PFSK-1 (cell line): ENCODE results near the gene PRICKLE3.

Source experiments
- FOXP2 ChIP-seq: optimal IDR thresholded peaks from 2 replicates; pipeline ENCODE3; 2011; ENCODE audit warnings: borderline replicate concordance, control low read depth, inconsistent platforms; ENCODE audit not compliant: insufficient read depth; ENCODE audit errors: extremely low read length, extremely low read depth
- POLR2AphosphoS5 ChIP-seq: IDR thresholded peaks from 2 replicates; pipeline ENCODE4 v1.6.1; 2012; ENCODE audit warnings: low read depth, mild to moderate bottlenecking, control low read depth, low read length, moderate library complexity
- SIN3A ChIP-seq: IDR thresholded peaks from 2 replicates; pipeline ENCODE4 v1.6.1; 2012; ENCODE audit warnings: mild to moderate bottlenecking, low read length, moderate library complexity, borderline replicate concordance; ENCODE audit not compliant: insufficient read depth
- TAF1 ChIP-seq: IDR thresholded peaks from 2 replicates; pipeline ENCODE4 v1.6.1; 2012; ENCODE audit warnings: low read length, control low read depth, borderline replicate concordance; ENCODE audit not compliant: insufficient read depth
- TF ChIP-seq, protein P1 (sequence below), 2 experiments: IDR thresholded peaks; 2 replicates each; pipeline versions ENCODE4 v1.6.1 to v1.8.0; 2011 to 2012; ENCODE audit warnings: low read depth in 2 of 2, low read length in 2 of 2, control low read depth in 1 of 2, inconsistent platforms in 1 of 2, mild to moderate bottlenecking in 1 of 2, moderate library complexity in 1 of 2; ENCODE audit not compliant: insufficient read depth in 1 of 2

Gene PRICKLE3

DNA sequence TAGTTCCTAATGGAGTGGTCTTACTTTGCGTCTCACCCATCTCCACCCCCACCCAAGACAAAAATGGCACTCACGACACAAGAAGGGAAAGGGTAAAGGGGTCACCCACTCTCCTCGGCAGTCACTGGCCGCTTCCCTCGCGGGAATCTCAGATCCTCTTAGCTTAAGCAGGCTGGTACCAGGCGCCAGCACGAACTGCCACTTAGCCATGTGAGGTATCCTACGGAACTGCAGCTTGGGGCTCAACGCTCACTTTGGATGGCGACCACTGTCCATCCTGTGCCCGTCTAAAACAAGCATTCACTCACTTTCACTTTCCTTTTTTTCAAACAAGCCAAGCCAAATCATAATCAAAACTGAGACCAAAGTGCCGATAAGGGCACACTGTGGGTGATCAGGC, 38.2 kb downstream of the PRICKLE3 start:
- TF ChIP-seq SIN3A (no peak), FOXP2 (no peak)

DNA sequence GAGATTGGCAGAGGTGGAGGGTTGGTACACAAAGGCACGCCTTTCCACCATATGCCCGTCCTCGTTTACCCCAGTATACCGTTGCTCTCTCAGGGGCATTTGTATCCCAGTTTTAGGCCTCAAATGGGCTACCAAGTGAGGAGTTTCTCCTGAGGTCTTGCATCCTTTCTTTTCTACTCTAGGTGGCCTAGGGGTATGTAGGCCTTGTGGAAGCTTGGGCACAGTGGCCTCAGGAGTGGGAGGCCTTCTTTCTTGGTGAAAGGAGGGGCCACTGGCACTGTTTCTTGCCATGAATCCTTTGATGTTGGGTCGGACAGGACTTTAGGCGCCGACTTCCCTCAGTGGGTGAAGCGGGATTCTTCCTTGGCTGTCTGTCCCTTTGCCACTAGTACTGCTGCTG, 38.9 kb downstream of the PRICKLE3 start:
- no peak for TF ChIP-seq FOXP2

DNA sequence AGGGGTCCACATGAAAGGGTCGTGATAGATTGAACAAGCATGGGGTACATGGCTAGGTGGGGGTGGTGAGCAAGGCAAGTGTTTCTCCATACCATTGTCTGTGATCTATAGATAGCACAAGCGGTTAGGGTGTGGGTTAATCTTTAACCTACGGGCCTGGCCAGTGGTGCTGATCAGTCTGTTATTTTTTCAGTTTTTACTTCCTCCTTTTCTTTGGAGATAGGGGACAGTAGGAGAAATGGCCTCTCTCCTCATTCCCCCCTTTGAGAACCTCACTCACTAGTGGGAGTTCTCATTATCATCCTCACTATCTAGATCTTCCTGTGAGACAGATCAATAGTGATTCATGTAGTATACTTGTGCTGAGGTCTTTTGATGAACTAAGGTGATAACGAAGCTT, 46.5 kb downstream of the PRICKLE3 start:
- TF ChIP-seq, protein P1, sequence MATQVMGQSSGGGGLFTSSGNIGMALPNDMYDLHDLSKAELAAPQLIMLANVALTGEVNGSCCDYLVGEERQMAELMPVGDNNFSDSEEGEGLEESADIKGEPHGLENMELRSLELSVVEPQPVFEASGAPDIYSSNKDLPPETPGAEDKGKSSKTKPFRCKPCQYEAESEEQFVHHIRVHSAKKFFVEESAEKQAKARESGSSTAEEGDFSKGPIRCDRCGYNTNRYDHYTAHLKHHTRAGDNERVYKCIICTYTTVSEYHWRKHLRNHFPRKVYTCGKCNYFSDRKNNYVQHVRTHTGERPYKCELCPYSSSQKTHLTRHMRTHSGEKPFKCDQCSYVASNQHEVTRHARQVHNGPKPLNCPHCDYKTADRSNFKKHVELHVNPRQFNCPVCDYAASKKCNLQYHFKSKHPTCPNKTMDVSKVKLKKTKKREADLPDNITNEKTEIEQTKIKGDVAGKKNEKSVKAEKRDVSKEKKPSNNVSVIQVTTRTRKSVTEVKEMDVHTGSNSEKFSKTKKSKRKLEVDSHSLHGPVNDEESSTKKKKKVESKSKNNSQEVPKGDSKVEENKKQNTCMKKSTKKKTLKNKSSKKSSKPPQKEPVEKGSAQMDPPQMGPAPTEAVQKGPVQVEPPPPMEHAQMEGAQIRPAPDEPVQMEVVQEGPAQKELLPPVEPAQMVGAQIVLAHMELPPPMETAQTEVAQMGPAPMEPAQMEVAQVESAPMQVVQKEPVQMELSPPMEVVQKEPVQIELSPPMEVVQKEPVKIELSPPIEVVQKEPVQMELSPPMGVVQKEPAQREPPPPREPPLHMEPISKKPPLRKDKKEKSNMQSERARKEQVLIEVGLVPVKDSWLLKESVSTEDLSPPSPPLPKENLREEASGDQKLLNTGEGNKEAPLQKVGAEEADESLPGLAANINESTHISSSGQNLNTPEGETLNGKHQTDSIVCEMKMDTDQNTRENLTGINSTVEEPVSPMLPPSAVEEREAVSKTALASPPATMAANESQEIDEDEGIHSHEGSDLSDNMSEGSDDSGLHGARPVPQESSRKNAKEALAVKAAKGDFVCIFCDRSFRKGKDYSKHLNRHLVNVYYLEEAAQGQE (IDR thresholded peaks at IDR 0.05; ENCODE audit: insufficient read depth in 1 of 2, low read depth in 2 of 2, low read length in 2 of 2), result no peak

DNA sequence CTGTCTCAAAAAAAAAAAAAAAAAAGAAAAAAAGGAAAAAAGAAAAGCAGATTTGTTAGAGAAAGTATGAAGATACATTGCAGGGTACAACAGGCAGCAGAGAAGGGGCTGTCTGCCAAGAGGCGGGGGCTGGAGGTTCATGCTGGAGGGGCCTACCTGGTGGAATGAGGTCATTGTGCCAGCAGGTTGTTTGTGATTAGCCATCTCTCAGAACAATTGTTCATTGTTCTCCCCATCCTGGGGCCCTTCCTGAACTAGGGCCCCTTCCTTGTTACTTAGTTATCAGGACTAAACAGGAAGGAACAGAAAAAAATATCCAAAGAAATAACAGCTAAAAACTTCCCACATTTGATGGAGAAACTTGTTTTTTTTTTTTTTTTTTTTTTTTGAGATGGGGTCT, 48.7 kb downstream of the PRICKLE3 start:
- no peak for TF ChIP-seq TAF1
- no peak for TF ChIP-seq SIN3A
- TF ChIP-seq POLR2AphosphoS5, result no peak
- TF ChIP-seq, protein P1 (IDR thresholded peaks at IDR 0.05; ENCODE audit: insufficient read depth in 1 of 2, low read depth in 2 of 2, low read length in 2 of 2), result no peak
- no peak for TF ChIP-seq FOXP2

DNA sequence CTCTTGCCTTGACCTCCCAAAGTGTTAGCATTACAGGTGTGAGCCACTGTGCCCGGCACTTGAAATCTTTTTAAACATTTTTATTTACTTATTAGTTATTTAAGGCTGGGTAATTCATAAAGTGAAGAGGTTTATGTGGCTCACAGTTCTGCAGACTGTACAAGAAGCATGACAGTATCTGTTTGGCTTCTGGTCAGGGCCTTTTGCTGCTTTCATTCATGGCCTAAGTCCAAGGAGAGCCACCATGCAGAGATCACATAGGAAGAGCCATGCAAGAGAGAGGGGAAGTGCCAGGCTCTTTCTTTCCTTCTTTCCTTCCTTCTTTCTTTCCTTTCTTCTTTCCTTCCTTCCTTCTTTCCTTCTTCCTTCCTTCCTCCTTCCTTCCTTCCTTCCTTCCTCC, 52.4 kb downstream of the PRICKLE3 start:
- no peak for TF ChIP-seq SIN3A
- TF ChIP-seq, protein P1 (IDR thresholded peaks at IDR 0.05; ENCODE audit: insufficient read depth in 1 of 2, low read depth in 2 of 2, low read length in 2 of 2), result no peak
- TF ChIP-seq POLR2AphosphoS5, result no peak
- no peak for TF ChIP-seq FOXP2
- no peak for TF ChIP-seq TAF1

DNA sequence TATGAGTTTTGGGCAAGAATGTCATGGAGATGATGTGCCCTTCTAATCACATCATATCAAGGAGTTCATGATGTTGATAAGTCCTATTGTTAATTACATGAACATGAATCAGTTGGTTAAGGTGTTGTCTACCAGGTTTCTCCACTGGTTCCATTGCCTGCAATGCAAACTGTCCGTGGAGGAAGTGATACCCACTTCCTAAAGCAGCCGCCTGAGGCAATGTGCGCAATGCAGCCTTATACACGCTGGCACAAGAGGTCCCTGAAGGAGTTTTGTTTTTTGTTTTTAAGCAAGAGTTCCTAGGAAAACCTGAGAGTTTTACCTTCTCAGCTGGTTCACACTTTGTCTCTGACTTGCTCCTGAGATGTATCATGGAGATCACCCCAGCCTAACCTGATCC, 56.7 kb downstream of the PRICKLE3 start:
- TF ChIP-seq, protein P1 (IDR thresholded peaks at IDR 0.05; ENCODE audit: insufficient read depth in 1 of 2, low read depth in 2 of 2, low read length in 2 of 2), result no peak
- TF ChIP-seq FOXP2 (no peak), TAF1 (no peak)
